Endothelial cell of umbilical vein (primary cell): ENCODE results near the gene MPZ. TPM values are rescaled to one million over a fixed set of nuclear protein-coding genes. Genes with fewer than 3 reads are reported as not detected.

Experiments
- BruUV-seq: library from RNA; stranded (reverse); fragments of 400-500 nt; replicated peaks from 2 replicates; lab custom pipeline; 2021; lab: Mats Ljungman, UMichigan
- CTCF ChIA-PET: fragments of 300-600, 350-600 bp; sonication (Branson Sonifier 250); formaldehyde crosslinking; loops from one replicate; lab custom pipeline; 2021; ENCODE audit warnings: antibody characterized with exemption, inconsistent platforms; lab: Charles Lee
- POLR2A ChIA-PET: fragments of 300-600, 350-600 bp; sonication (Branson Sonifier 250); formaldehyde crosslinking; loops from one replicate; lab custom pipeline; 2021; ENCODE audit warnings: antibody characterized with exemption, inconsistent platforms; lab: Charles Lee
- DNase-seq: peaks from one replicate; pipeline ENCODE4 v3.0.0-alpha.2; 2011; ENCODE audit warnings: low read depth, low spot score
- FAIRE-seq: peaks from 2 replicates; lab custom pipeline; 2011; peaks lifted over from hg19 to GRCh38; lab: Jason Lieb, UNC
- H2AFZ ChIP-seq: 2 replicates; pipeline ENCODE4 v1.6.0; 2012; ENCODE audit warnings: low read depth, low read length, control low read depth, inconsistent platforms
- H3K27ac ChIP-seq: 2 replicates; pipeline ENCODE4 v1.5.1; 2011; ENCODE audit warnings: low read depth, mild to moderate bottlenecking, control low read depth, low read length, moderate library complexity; ENCODE audit not compliant: insufficient read depth
- H3K27me3 ChIP-seq, 2 experiments: 2 replicates each; pipeline versions ENCODE4 v1.6.0 to v1.6.1; 2011; ENCODE audit warnings: low read length in 2 of 2, mixed read lengths in 1 of 2; ENCODE audit not compliant: control insufficient read depth in 2 of 2, insufficient read depth in 2 of 2
- H3K36me3 ChIP-seq, 2 experiments: 2 replicates in 1 of 2; 3 replicates in 1 of 2; pipeline ENCODE4 v1.5.1; 2011; ENCODE audit warnings: low read length in 2 of 2, mild to moderate bottlenecking in 1 of 2, moderate library complexity in 1 of 2; ENCODE audit not compliant: control insufficient read depth in 2 of 2, insufficient read depth in 2 of 2; ENCODE audit errors: extremely low read depth in 1 of 2
- H3K4me1 ChIP-seq: 3 replicates; pipeline ENCODE4 v1.5.1; 2011; ENCODE audit warnings: mild to moderate bottlenecking, low read length; ENCODE audit not compliant: control insufficient read depth, insufficient read depth; ENCODE audit errors: extremely low read depth
- H3K4me2 ChIP-seq: 2 replicates; pipeline ENCODE4 v1.6.1; 2011; ENCODE audit warnings: low read length, control low read depth, mixed read lengths; ENCODE audit not compliant: insufficient read depth
- H3K4me3 ChIP-seq, 3 experiments: fragments of 200-600 bp in 1 of 3; sonication (generic), shearing (Covaris generic) in 1 of 3; replicated peaks in 1 of 3; 2 replicates each; pipeline ENCODE4 v1.5.1; 2011 to 2016; ENCODE audit warnings: control low read depth in 3 of 3, low read length in 3 of 3, mild to moderate bottlenecking in 2 of 3, inconsistent platforms in 1 of 3, low read depth in 1 of 3, moderate library complexity in 1 of 3; ENCODE audit not compliant: insufficient read depth in 1 of 3
- H3K79me2 ChIP-seq: 2 replicates; pipeline ENCODE4 v1.6.0; 2012; ENCODE audit warnings: low read length, inconsistent platforms; ENCODE audit not compliant: control insufficient read depth, insufficient read depth
- H3K9ac ChIP-seq: replicated peaks from 2 replicates; pipeline ENCODE3; 2011; ENCODE audit warnings: low read length, control low read depth; ENCODE audit not compliant: insufficient read depth; ENCODE audit errors: extremely low read depth
- H3K9me1 ChIP-seq: replicated peaks from 3 replicates; pipeline ENCODE4 v1.6.0; 2011; ENCODE audit warnings: mild to moderate bottlenecking, low read length; ENCODE audit not compliant: control insufficient read depth, insufficient read depth; ENCODE audit errors: extremely low read depth
- H3K9me3 ChIP-seq: replicated peaks from 2 replicates; pipeline ENCODE4 v1.5.1; 2012; ENCODE audit warnings: low read length, inconsistent platforms; ENCODE audit not compliant: control insufficient read depth, insufficient read depth
- H4K20me1 ChIP-seq: replicated peaks from 2 replicates; pipeline ENCODE3; 2011; ENCODE audit warnings: mild to moderate bottlenecking, low read length; ENCODE audit not compliant: control insufficient read depth, insufficient read depth; ENCODE audit errors: extremely low read depth
- EZH2 ChIP-seq: IDR thresholded peaks from 2 replicates; pipeline ENCODE4 v1.6.1; 2012; ENCODE audit warnings: borderline replicate concordance, low read depth, mild to moderate bottlenecking, moderate library complexity, low read length, inconsistent platforms; ENCODE audit not compliant: severe bottlenecking
- FOS ChIP-seq: IDR thresholded peaks from 2 replicates; pipeline ENCODE4 v1.6.1; 2011; ENCODE audit warnings: mild to moderate bottlenecking, low read length, moderate library complexity, borderline replicate concordance; ENCODE audit not compliant: insufficient read depth
- GATA2 ChIP-seq: IDR thresholded peaks from 2 replicates; pipeline ENCODE4 v1.7.0; 2011; ENCODE audit warnings: low read depth, mild to moderate bottlenecking, moderate library complexity, mixed read lengths, low read length; ENCODE audit not compliant: insufficient read length, insufficient read depth
- JUN ChIP-seq: IDR thresholded peaks from 2 replicates; pipeline ENCODE4 v1.6.1; 2011; ENCODE audit warnings: borderline replicate concordance, low read depth; ENCODE audit not compliant: insufficient read length, insufficient read depth
- MYC ChIP-seq: IDR thresholded peaks from one replicate; pipeline ENCODE4 v1.6.1; 2011; ENCODE audit warnings: mild to moderate bottlenecking, low read depth, low read length
- POLR2A ChIP-seq: IDR thresholded peaks from 2 replicates; pipeline ENCODE4 v1.6.1; 2012; ENCODE audit warnings: low read depth, mild to moderate bottlenecking, control low read depth, low read length
- POLR2AphosphoS5 ChIP-seq: IDR thresholded peaks from 2 replicates; pipeline ENCODE4 v1.6.1; 2012; ENCODE audit warnings: low read depth, mild to moderate bottlenecking, control low read depth, low read length, moderate library complexity; ENCODE audit not compliant: insufficient read depth
- dilution Hi-C: fragments of 300-500 bp; cut with MboI; formaldehyde crosslinking; loops from one replicate; pipeline ENCODE4 v1.15.0; 2019; ENCODE audit warnings: low sequenced_read_pairs; ENCODE audit not compliant: extremely low pct_ligation_motif_present
- intact Hi-C: fragments of 100-400 bp; cut with micrococcal nuclease; formaldehyde crosslinking; loops from one replicate; pipeline ENCODE4 v1.10.0; 2022
- polyA plus RNA-seq, 4 experiments: library from polyadenylated mRNA; depleted of rRNA in 3 of 4; stranded (reverse) in 3 of 4; unstranded in 1 of 4; fragments of >200 nt; gene quantifications; 2 replicates each; pipeline versions ENCODE4 v1.2.1 to v1.2.3, GENCODE V29; 2011 to 2012; ENCODE audit warnings: missing spikeins in 1 of 4
- total RNA-seq: library from RNA; stranded (reverse); gene quantifications from 2 replicates; pipeline ENCODE4 v1.2.3, GENCODE V29; 2021
- TF ChIP-seq, protein P1 (sequence below): IDR thresholded peaks from 2 replicates; pipeline ENCODE4 v1.6.1; 2011; ENCODE audit not compliant: insufficient read depth, insufficient read length
- TF ChIP-seq, protein P2 (sequence below), 2 donors: IDR thresholded peaks; 1 replicate in 1 of 2; 2 replicates in 1 of 2; pipeline ENCODE4 v1.5.1; 2011; ENCODE audit warnings: low read length in 2 of 2, mild to moderate bottlenecking in 2 of 2, moderate library complexity in 2 of 2, control low read depth in 1 of 2, inconsistent platforms in 1 of 2, low read depth in 1 of 2; ENCODE audit not compliant: insufficient read depth in 1 of 2; ENCODE audit errors: extremely low read depth in 1 of 2

MPZ gene
- total and polyA plus RNA-seq, 2 donors (not counting 3 experiments of a cell fraction or from before 2014, with no cell fraction given), result 2.0 to 7.0 TPM

- BruUV-seq, result no TSS peak
- TF ChIP-seq GATA2 (no peak), EZH2 (no peak), FOS (no peak), JUN (no peak), POLR2A (no peak), POLR2AphosphoS5 (no peak), MYC (no peak)
- TF ChIP-seq, protein P1, sequence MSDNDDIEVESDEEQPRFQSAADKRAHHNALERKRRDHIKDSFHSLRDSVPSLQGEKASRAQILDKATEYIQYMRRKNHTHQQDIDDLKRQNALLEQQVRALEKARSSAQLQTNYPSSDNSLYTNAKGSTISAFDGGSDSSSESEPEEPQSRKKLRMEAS, result no peak
- TF ChIP-seq, protein P2, sequence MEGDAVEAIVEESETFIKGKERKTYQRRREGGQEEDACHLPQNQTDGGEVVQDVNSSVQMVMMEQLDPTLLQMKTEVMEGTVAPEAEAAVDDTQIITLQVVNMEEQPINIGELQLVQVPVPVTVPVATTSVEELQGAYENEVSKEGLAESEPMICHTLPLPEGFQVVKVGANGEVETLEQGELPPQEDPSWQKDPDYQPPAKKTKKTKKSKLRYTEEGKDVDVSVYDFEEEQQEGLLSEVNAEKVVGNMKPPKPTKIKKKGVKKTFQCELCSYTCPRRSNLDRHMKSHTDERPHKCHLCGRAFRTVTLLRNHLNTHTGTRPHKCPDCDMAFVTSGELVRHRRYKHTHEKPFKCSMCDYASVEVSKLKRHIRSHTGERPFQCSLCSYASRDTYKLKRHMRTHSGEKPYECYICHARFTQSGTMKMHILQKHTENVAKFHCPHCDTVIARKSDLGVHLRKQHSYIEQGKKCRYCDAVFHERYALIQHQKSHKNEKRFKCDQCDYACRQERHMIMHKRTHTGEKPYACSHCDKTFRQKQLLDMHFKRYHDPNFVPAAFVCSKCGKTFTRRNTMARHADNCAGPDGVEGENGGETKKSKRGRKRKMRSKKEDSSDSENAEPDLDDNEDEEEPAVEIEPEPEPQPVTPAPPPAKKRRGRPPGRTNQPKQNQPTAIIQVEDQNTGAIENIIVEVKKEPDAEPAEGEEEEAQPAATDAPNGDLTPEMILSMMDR (IDR thresholded peaks at IDR 0.05; ENCODE audit: extremely low read depth in 1 of 2, insufficient read depth in 1 of 2, low read depth in 1 of 2, low read length in 2 of 2), result no peak
- H3K4me1 ChIP-seq, result no peaks in the 10 kb centered on the region
- no peaks in the 10 kb centered on the region for H3K9me1 ChIP-seq
- no peak overlapping the region for H3K27ac ChIP-seq
- CTCF ChIA-PET, result interaction anchor here (0.6 to 4.3 kb wide), 40 partner anchors 8 to 430 kb away, joined by 3 to 95 read pairs (median 5); partner anchors contain the start of genes ADAMTS4, CFAP126, PCP4L1 and PPOX
- no peak overlapping the region for H3K4me3 ChIP-seq
- dilution Hi-C loops, result no loop called here
- no peaks in the 10 kb centered on the region for H4K20me1 ChIP-seq
- POLR2A ChIA-PET, result interaction anchor here (0.8 kb wide), 1 partner anchor 23 kb away, joined by 3 read pairs; the partner anchor contains the start of gene SDHC
- no peak overlapping the region for H2AFZ ChIP-seq
- peaks cover 9 to 10% of the 10 kb centered on the region in 2 experiments for H3K27me3 ChIP-seq
- DNase-seq (no peak), FAIRE-seq (no peak)
- intact Hi-C loops, result loop anchor here (1.0 to 5.0 kb wide), 3 partner anchors 63 to 98 kb away; no protein-coding TSS in a partner anchor
- H3K4me2 ChIP-seq, result no peak overlapping the region
- H3K36me3 ChIP-seq, result no peaks in the 10 kb centered on the region
- H3K79me2 ChIP-seq, result no peaks in the 10 kb centered on the region
- H3K9me3 ChIP-seq, result no peaks in the 10 kb centered on the region
- H3K9ac ChIP-seq, result no peak overlapping the region
These were observed 19.0 kb downstream of the MPZ start for GRCh38 chr1:161290779-161291178.
